Measurements from ENCODE around the gene CDCA8.
"Not testable (repeated sequence)": the region's sequence is repeated elsewhere in the genome, so short reads cannot be mapped to it uniquely, and the experiment has no call there.

The CDCA8 gene

GRCh38 chr1:37673920-37674319 lies 18.4 kb upstream of the CDCA8 start:
- no peak for DNase-seq

GRCh38 chr1:37676281-37677142 lies 15.8 kb upstream of the CDCA8 start:
- DNase-seq, result no peak

- no peak for DNase-seq
Observed at GRCh38 chr1:37677143-37677439, 15.2 kb upstream of the CDCA8 start.

- DNase-seq, result no peak
Observed at GRCh38 chr1:37677808-37678207, 14.5 kb upstream of the CDCA8 start.

- no peak for DNase-seq
Observed at GRCh38 chr1:37680933-37681332, 11.4 kb upstream of the CDCA8 start.

- DNase-seq, result peak; percentile 67
Observed at GRCh38 chr1:37682334-37682987, 9.9 kb upstream of the CDCA8 start.

- DNase-seq, result not testable (repeated sequence)
Observed at GRCh38 chr1:37684182-37684581, 8.1 kb upstream of the CDCA8 start.

- DNase-seq, result no peak
Observed at GRCh38 chr1:37685722-37686121, 6.6 kb upstream of the CDCA8 start.

- not testable (repeated sequence) for DNase-seq
Observed at GRCh38 chr1:37687764-37688163, 4.6 kb upstream of the CDCA8 start.

- DNase-seq, result no peak
Observed at GRCh38 chr1:37688926-37689325, 3.4 kb upstream of the CDCA8 start.

GRCh38 chr1:37691497-37692077 lies 729 bp upstream of the CDCA8 start:
- DNase-seq, result peak; percentile 27

- DNase-seq, result no peak
Observed at GRCh38 chr1:37692834-37693175, 489 bp downstream of the CDCA8 start.

GRCh38 chr1:37697090-37697489 lies 4.8 kb downstream of the CDCA8 start:
- DNase-seq, result no peak

GRCh38 chr1:37697737-37698136 lies 5.4 kb downstream of the CDCA8 start:
- DNase-seq, result no peak

- DNase-seq, result no peak
Observed at GRCh38 chr1:37699147-37699546, 6.8 kb downstream of the CDCA8 start.

GRCh38 chr1:37701051-37701450 lies 8.7 kb downstream of the CDCA8 start:
- no peak for DNase-seq

- no peak for DNase-seq
Observed at GRCh38 chr1:37703061-37703460, 10.7 kb downstream of the CDCA8 start.

GRCh38 chr1:37704966-37705365 lies 12.7 kb downstream of the CDCA8 start:
- DNase-seq, result peak; percentile 17

GRCh38 chr1:37705399-37705798 lies 13.1 kb downstream of the CDCA8 start:
- DNase-seq, result no peak

- DNase-seq, result no peak
Observed at GRCh38 chr1:37708471-37708870, 16.2 kb downstream of the CDCA8 start.

- no peak for DNase-seq
Observed at GRCh38 chr1:37714226-37714625, 21.9 kb downstream of the CDCA8 start.

- no peak for DNase-seq
Observed at GRCh38 chr1:37714689-37715088, 22.4 kb downstream of the CDCA8 start.

- DNase-seq, result no peak
Observed at GRCh38 chr1:37716321-37716720, 24.0 kb downstream of the CDCA8 start.

- DNase-seq, result no peak
Observed at GRCh38 chr1:37717631-37718030, 25.3 kb downstream of the CDCA8 start.

Data from fibroblast of skin of back (primary cell).